HepG2 (cell line): Measurements from ENCODE around the gene TNS1. TPM values are rescaled to one million over a fixed set of nuclear protein-coding genes. Genes with fewer than 3 reads are reported as not detected.

Experiments
- AFF4 ChIP-seq: sonication (generic); formaldehyde crosslinking; IDR thresholded peaks from 2 replicates; pipeline ENCODE4 v1.4.0; 2020; ENCODE audit warnings: missing genetic modification reagents
- ATF5 ChIP-seq: sonication (generic); formaldehyde crosslinking; IDR thresholded peaks from 2 replicates; pipeline ENCODE4 v1.4.0; 2020; ENCODE audit warnings: mild to moderate bottlenecking, low read depth, missing genetic modification reagents
- EEA1 ChIP-seq: sonication (generic); formaldehyde crosslinking; IDR thresholded peaks from 2 replicates; pipeline ENCODE4 v1.5.1; 2020; ENCODE audit warnings: mild to moderate bottlenecking, missing genetic modification reagents, borderline replicate concordance
- ERF ChIP-seq: IDR thresholded peaks from 2 replicates; pipeline ENCODE4 v1.6.1; 2018; ENCODE audit warnings: missing biosample characterization, missing genetic modification reagents
- MLX ChIP-seq: IDR thresholded peaks from 2 replicates; pipeline ENCODE4 v1.6.1; 2016
- NCOR1 ChIP-seq: fragments of 200-600 bp; sonication (generic); IDR thresholded peaks from 2 replicates; pipeline ENCODE4 v1.7.0; 2017; ENCODE audit warnings: antibody characterized with exemption, low read length, borderline replicate concordance
- NR2C2 ChIP-seq: sonication (generic); formaldehyde crosslinking; IDR thresholded peaks from 2 replicates; pipeline ENCODE4 v1.4.0; 2020; ENCODE audit warnings: missing genetic modification reagents, mild to moderate bottlenecking, moderate library complexity, borderline replicate concordance
- POLR2G ChIP-seq: fragments of 200-400 bp; formaldehyde crosslinking; IDR thresholded peaks from 2 replicates; pipeline ENCODE4 v1.6.1; 2018; ENCODE audit warnings: mild to moderate bottlenecking, low read depth, low read length, moderate library complexity
- SNAI1 ChIP-seq: sonication (generic); formaldehyde crosslinking; IDR thresholded peaks from 2 replicates; pipeline ENCODE4 v1.5.0; 2020; ENCODE audit warnings: mild to moderate bottlenecking, missing genetic modification reagents, borderline replicate concordance
- TBX2 ChIP-seq: sonication (generic); formaldehyde crosslinking; IDR thresholded peaks from 2 replicates; pipeline ENCODE4 v1.5.0; 2020; ENCODE audit warnings: missing genetic modification reagents, mild to moderate bottlenecking, borderline replicate concordance
- TFDP1 ChIP-seq: IDR thresholded peaks from 2 replicates; pipeline ENCODE4 v1.6.1; 2016; ENCODE audit warnings: missing compliant biosample characterization, missing genetic modification reagents, borderline replicate concordance
- ZNF264 ChIP-seq: sonication (generic); formaldehyde crosslinking; IDR thresholded peaks from 2 replicates; pipeline ENCODE4 v1.4.0; 2020; ENCODE audit warnings: missing genetic modification reagents
- ZNF318 ChIP-seq: sonication (generic); formaldehyde crosslinking; IDR thresholded peaks from 2 replicates; pipeline ENCODE4 v1.4.0; 2020; ENCODE audit warnings: mild to moderate bottlenecking, missing genetic modification reagents
- ZNF772 ChIP-seq: sonication (generic); formaldehyde crosslinking; IDR thresholded peaks from 2 replicates; pipeline ENCODE4 v1.5.0; 2020; ENCODE audit warnings: mild to moderate bottlenecking, missing genetic modification reagents
- ZNF878 ChIP-seq: sonication (generic); formaldehyde crosslinking; IDR thresholded peaks from 2 replicates; pipeline ENCODE4 v1.8.1; 2023; ENCODE audit warnings: mild to moderate bottlenecking, missing genetic modification reagents, moderate library complexity
- polyA plus RNA-seq, 8 experiments: library from polyadenylated mRNA; depleted of rRNA in 3 of 8; stranded (reverse) in 7 of 8; unstranded in 1 of 8; fragments of >200 nt; fragmentation: Illumina TruSeq in 4 of 8; extraction: Trizol in 4 of 8; gene quantifications; 2 replicates each; pipeline versions ENCODE4 v1.2.1 to v1.2.3, GENCODE V29; 2011 to 2016; ENCODE audit warnings: low read depth in 4 of 8, missing spikeins in 1 of 8, mixed read lengths in 1 of 8; ENCODE audit not compliant: insufficient read depth in 1 of 8
- total RNA-seq, 5 experiments: library from RNA; depleted of rRNA; stranded (reverse); fragments of >200 nt; fragmentation: Illumina TruSeq; extraction: Trizol; gene quantifications; 2 replicates each; pipeline ENCODE4 v1.2.3, GENCODE V29; 2016; ENCODE audit warnings: low read depth in 1 of 5

TNS1 gene
- total and polyA plus RNA-seq, 2 of the 13 experiments (the other 11 are each of a cell fraction or from before 2014, with no cell fraction given), result 1.9 to 118 TPM

- TF ChIP-seq AFF4, result no peak
- TF ChIP-seq NCOR1, result no peak
- no peak for TF ChIP-seq MLX (CRISPR knock-in tag)
- TF ChIP-seq EEA1 (CRISPR knock-in tag), result no peak
- no peak for TF ChIP-seq SNAI1 (CRISPR knock-in tag)
- 0 out of 2 replicates have a peak, but pooled peaks have one; percentile 9 for TF ChIP-seq ZNF772 (CRISPR knock-in tag)
- TF ChIP-seq TFDP1 (CRISPR knock-in tag), result no peak
- TF ChIP-seq TBX2 (CRISPR knock-in tag), result no peak
- 0 out of 2 replicates have a peak, but pooled peaks have one; percentile 34 for TF ChIP-seq ERF (CRISPR knock-in tag)
- TF ChIP-seq POLR2G, result no peak
- TF ChIP-seq ZNF878 (CRISPR knock-in tag), result no peak
- TF ChIP-seq NR2C2, result no peak
- TF ChIP-seq ZNF264 (CRISPR knock-in tag), result no peak
- no peak for TF ChIP-seq ATF5 (CRISPR knock-in tag)
- TF ChIP-seq ZNF318 (CRISPR knock-in tag), result no peak
Observed at GRCh38 chr2:217785544-217786045, 217.2 kb downstream of the TNS1 start (continued).
